ENCODE results near the gene CNN3. TPM values are rescaled to one million over a fixed set of nuclear protein-coding genes. Genes with fewer than 3 reads are reported as not detected.

Gene CNN3
- total RNA-seq, 6 experiments from 2014 or later, result 90.5 to 125 (median 99.3) TPM

DNA sequence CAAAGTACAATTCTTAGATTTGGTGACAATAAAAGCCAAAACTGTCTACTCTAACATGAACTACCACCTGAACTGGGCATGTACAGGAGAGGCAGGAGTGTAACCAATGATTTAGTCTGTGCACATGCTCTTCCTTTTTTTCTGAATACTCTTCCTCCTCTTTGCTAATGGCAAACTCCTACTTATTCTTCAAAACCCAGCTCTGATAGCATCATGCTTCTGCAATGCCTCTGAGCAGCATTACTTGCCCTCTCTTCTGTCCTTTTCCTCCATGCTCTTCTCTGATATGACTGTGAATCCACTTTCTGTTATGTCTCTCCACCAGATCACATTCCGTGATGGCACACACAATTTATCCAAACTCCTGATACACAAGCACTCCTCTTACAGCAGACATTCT lies 31.4 kb downstream of the CNN3 start:
- Histone ChIP-seq H3K9me3 (no peaks in the 10 kb centered on the region), H3K4me3 (no peak overlapping the region), H3K36me3 (peaks cover 1 to 54% (median 22%) of the 10 kb centered on the region in 4 donors), H3K4me1 (no peaks in the 10 kb centered on the region), H3K27me3 (no peaks in the 10 kb centered on the region), H3K27ac (no peak overlapping the region)
- ATAC-seq, result no peak
- WGBS (ENCODE audit: insufficient coverage, low coverage, low lambda C conversion rate, missing lambda C conversion rate), result 80% methylated on average over 1 of the region's 1 CpG
- DNase-seq, result no peak
- intact Hi-C loops (cut with DNase I), result no loop called here
- TF ChIP-seq POLR2A (IDR thresholded peaks at IDR 0.05) (no peak), CTCF (IDR thresholded peaks at IDR 0.05) (no peak)

DNA sequence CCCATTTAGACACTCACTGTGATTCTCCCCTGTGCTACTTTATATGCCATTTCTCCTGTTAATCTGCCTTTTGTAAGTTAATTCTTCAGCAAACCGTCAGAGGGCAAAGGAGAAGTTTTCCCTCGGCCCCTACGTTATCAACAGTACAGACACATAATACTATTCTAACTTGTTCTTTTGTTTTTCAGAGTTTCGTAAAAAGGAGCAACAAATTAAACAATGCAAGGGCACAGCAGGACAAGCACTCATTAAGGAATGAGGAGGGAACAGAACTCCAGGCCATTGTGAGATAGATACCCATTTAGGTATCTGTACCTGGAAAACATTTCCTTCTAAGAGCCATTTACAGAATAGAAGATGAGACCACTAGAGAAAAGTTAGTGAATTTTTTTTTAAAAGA lies 32.3 kb downstream of the CNN3 start:
- Histone ChIP-seq H3K4me3 (no peak overlapping the region), H3K9me3 (no peaks in the 10 kb centered on the region), H3K36me3 (peaks cover 0 to 47% (median 21%) of the 10 kb centered on the region in 4 donors), H3K27me3 (no peaks in the 10 kb centered on the region), H3K4me1 (no peaks in the 10 kb centered on the region), H3K27ac (no peak overlapping the region)
- intact Hi-C loops (cut with DNase I), result no loop called here
- ATAC-seq (no peak), DNase-seq (no peak)
- 91% methylated on average over 4 of the region's 4 CpGs for WGBS (ENCODE audit: insufficient coverage, low coverage, low lambda C conversion rate, missing lambda C conversion rate)
- TF ChIP-seq POLR2A (IDR thresholded peaks at IDR 0.05), result no peak
- TF ChIP-seq CTCF (IDR thresholded peaks at IDR 0.05), result no peak

DNA sequence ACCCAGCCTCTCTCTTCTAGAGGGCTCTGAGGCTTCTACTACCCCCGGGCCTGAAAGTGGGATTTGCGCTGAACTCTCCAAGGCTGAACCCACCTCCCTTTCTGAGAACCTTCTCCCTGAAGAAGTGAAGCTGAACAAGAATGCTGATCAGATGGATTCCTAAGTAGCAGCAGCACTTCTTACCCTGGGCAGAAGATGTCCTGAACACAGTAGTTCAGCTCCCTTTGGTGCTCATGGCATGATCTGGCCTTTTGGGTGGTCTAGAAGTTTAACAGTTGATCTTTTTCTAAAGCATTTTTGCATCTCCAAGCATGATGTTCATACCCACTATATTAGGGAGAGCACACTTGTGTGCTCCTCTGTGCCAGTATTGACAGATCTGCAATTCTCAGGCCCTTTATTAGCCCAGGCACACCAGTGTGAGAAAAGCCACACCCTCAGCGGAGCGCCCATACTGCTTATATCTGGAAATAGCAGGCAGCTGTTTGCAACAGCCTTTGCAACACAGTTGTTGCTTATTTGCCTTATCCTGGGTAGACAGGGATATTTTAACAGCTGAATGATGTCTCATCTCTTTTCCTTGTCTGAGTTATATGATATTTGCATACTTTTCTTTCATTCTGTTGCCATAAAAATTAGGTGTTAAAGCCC lies 34.2 kb downstream of the CNN3 start:
- H3K4me3 ChIP-seq, result no peak overlapping the region
- intact Hi-C loops (cut with DNase I), result no loop called here
- H3K27ac ChIP-seq, result no peak overlapping the region
- no peak for TF ChIP-seq CTCF (IDR thresholded peaks at IDR 0.05)
- TF ChIP-seq POLR2A (IDR thresholded peaks at IDR 0.05), result no peak
- peak in 1 of 4 donors; percentile 14 for ATAC-seq
- peaks cover 0 to 29% (median 13%) of the 10 kb centered on the region in 4 donors for H3K36me3 ChIP-seq
- no peaks in the 10 kb centered on the region for H3K27me3 ChIP-seq
- no peaks in the 10 kb centered on the region for H3K4me1 ChIP-seq
- 83% methylated on average over 2 of the region's 4 CpGs for WGBS (ENCODE audit: insufficient coverage, low coverage, low lambda C conversion rate, missing lambda C conversion rate)
- no peak for DNase-seq
- H3K9me3 ChIP-seq, result no peaks in the 10 kb centered on the region

DNA sequence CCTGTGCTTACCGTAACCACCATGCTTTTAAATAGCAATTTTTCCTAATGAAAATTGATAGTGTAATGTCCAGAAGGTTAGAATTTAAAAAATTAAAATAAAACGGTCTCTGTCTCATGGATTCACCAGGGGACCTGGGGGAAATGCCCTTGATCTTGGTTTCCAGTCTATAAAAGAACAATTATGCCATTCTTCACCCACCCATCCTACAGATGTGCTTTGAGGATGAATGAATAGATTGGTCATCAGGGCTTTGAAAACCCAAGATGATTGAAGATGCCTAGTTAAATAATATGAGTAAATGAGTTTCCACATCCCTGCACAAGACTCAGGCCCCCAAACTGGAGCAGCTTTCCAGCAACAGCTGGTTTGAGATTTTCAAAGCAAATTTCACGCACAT lies 38.7 kb downstream of the CNN3 start:
- Histone ChIP-seq H3K27ac (no peak overlapping the region), H3K36me3 (no peaks in the 10 kb centered on the region), H3K4me3 (no peak overlapping the region), H3K9me3 (no peaks in the 10 kb centered on the region), H3K27me3 (no peaks in the 10 kb centered on the region), H3K4me1 (peaks cover 0 to 10% (median 0%) of the 10 kb centered on the region in 4 donors)
- intact Hi-C loops (cut with DNase I), result no loop called here
- DNase-seq (no peak), ATAC-seq (no peak)
- WGBS (ENCODE audit: insufficient coverage, low coverage, low lambda C conversion rate, missing lambda C conversion rate), result 91% methylated on average over 3 of the region's 3 CpGs
- no peak for TF ChIP-seq POLR2A (IDR thresholded peaks at IDR 0.05)
- TF ChIP-seq CTCF (IDR thresholded peaks at IDR 0.05), result no peak

Measured in right lobe of liver (tissue), 6 donors.